HG03575 (cell line): ENCODE data around the gene ERP44.
"Not testable (repeated sequence)": the region's sequence is repeated elsewhere in the genome, so short reads cannot be mapped to it uniquely, and the experiment has no call there.

Source experiments
- ATAC-seq: cut with Tn5 transposase; IDR thresholded peaks from one replicate; pipeline ENCODE4 v1.9.1; 2021; ENCODE audit not compliant: unreplicated experiment, insufficient number of reproducible peaks, low FRiP score; ENCODE audit errors: extremely low read depth

The ERP44 gene

GRCh38 chr9:100098887-100099721 lies at the start of gene ERP44, which contains the start of gene INVS:
ERP44 (minus strand) TSS chr9:100099000; CDS start chr9:100098840, 160 bp downstream.
INVS (plus strand) TSS chr9:100099243; CDS start chr9:100104522, 5,279 bp downstream.
- peak; percentile 90 for ATAC-seq

- not testable (repeated sequence) for ATAC-seq
Observed at GRCh38 chr9:100145976-100146375, 47.2 kb upstream of the ERP44 start.

DNA sequence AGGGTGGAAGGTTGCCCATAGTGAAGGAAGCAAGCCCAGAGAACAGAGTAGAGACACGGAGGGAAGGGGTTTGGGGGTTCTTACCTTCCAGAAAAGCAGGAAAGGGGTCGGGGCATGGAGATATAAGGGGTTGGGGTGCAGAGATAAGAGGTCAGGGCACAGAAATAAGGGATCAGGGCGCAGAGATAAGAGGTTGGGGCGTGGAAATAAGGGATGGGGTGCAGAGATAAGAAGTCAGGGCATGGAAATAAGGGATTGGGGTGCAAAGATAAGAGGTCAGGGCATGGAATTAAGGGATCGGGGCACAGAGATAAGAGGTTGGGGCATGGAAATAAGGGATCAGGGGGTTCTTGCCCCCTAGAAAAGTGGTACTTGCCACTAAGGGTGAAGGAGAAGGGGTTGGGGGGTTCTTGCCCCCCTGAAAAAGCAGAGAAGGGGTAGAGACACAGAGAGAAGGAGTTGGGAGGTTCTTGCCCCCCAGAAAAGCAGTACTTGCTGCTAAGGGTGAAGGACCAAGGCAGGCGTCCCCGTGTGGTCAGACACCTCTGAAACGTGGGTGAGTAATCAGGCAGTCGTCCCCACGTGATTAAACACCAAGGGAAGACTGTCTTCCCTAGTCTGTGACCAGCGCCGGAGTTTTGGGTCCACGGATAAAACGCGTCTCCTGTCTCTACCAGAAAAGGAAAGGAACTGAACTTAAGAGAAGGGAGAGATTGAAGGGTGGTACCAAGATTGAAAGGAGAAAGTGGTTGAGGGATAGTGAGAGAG lies 46.6 kb upstream of the ERP44 start:
- ATAC-seq: not testable (repeated sequence)

DNA sequence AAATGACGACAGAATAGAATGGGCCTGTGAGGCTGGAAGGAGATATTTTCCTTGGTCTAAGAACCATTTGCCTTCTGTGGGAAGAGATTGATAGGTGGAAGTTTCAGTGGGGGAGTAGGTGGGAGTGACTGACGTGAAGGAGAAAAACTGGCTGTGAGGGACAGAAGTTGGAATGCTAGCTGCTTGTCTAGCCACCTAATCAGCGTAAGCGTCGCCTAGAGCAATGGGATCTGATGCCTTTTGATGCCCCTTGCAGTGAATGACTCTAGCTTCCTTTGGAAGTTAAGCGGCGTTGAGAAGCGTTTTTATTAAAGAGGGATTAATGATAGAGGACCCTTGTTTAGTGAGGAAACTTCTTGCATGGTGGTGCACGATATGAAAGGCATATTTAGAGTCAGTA lies 43.1 kb upstream of the ERP44 start:
- not testable (repeated sequence) for ATAC-seq

- ATAC-seq: not testable (repeated sequence)
Observed at GRCh38 chr9:100140303-100140702, 41.5 kb upstream of the ERP44 start.

DNA sequence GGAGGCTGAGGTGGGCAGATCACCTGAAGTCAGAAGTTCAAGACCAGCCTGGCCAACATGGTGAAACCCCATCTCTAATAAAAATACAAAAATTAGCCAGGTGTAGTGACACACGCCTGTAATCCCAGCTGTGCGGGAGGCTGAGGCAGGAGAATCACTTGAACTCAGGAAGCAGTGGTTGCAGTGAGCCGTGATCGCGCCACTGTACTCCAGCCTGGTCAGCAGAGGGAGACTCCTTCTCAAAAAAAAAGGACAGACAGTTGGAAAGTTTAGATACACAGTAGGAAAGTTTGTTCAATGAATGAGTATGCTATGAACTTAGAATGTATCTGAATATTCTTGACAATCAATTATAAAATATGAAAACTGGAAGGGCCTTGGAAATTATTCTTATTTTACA lies 38.0 kb upstream of the ERP44 start:
- ATAC-seq: not testable (repeated sequence)

- ATAC-seq: no peak
Observed at GRCh38 chr9:100134731-100135130, 35.9 kb upstream of the ERP44 start.

GRCh38 chr9:100131875-100132430 lies 33.2 kb upstream of the ERP44 start:
- ATAC-seq: no peak

GRCh38 chr9:100131216-100131615 lies 32.4 kb upstream of the ERP44 start:
- ATAC-seq: no peak

DNA sequence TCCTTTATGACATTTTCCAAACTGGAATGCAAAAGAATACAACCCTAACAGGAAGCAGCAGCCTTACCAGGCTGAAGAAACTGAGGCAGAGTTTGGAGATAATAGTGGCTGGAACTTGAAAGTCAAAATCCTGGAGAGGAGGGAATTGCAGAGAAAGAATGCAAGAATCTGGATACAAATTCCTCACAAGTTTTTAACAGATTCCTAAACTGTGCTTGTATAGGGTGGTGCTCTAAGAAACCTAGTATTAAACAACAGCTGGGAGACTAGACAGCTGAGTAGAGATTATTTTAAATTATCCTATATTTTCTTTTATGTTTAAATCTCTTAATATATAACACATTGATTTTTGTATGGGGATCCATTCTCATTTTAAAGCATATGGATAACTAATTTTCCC lies 31.0 kb upstream of the ERP44 start:
- ATAC-seq: no peak

- ATAC-seq: no peak
Observed at GRCh38 chr9:100126423-100126822, 27.6 kb upstream of the ERP44 start.

GRCh38 chr9:100125910-100126309 lies 27.1 kb upstream of the ERP44 start:
- no peak for ATAC-seq

DNA sequence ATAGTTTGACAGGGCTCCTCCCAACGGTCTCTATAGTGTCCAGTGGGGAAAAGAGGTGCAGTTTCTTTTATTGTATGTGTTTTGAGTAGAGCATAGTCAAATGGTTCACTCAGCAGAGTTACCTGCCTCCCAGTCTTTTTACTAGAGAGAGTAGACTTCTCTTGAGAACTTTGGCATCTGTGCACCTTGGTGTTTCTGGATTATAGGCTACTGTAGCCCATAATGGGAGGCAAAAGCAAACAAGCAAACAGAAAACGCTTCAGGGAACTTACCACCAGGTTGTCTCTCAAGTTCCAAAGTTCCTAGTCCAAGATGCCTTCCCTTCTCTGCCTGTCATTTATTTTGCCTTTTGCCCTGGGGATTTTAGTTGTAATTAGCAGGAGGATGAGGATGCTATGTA lies 26.4 kb upstream of the ERP44 start:
- no peak for ATAC-seq

GRCh38 chr9:100120286-100120685 lies 21.5 kb upstream of the ERP44 start:
- ATAC-seq: no peak

DNA sequence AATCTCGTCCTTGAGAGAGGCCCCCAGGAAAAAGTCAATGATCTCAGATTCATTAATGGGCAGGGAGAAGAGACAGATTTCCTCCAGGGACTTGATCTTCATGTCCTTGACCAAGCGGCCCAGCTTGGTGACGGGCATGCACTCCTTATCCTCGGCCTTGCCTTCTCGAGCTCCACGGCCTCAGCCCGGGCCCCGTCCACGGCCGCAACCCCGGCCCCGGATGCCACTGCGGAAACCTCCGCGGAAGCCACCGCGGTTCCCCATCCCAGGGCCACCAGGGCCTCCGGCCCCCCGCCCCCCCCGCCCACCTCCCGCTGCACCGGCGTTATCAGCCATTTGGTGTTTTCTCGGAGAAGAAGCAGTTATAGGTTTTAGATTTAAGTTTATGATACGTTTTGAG lies 18.5 kb upstream of the ERP44 start:
- no peak for ATAC-seq

- ATAC-seq: no peak
Observed at GRCh38 chr9:100112677-100113336, 14.0 kb upstream of the ERP44 start.

DNA sequence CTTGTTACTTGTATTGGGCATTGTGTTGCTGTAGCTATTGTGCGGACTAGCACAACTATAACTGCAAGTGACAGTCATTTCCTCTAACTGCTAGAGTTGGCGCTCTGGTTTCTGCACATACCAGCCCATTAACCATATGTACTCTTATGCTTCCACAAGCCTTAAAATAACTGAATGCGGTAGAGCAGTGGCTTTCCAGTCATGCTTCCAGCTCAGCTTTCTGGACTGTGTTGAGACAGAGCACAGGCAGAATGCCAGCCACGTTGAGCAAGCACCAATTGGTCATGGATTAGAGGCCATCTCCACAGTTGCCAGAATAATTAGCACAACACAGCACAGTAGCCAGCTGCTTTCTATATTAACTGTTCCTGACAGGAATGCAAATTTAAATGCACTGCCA lies 12.4 kb upstream of the ERP44 start:
- no peak for ATAC-seq

DNA sequence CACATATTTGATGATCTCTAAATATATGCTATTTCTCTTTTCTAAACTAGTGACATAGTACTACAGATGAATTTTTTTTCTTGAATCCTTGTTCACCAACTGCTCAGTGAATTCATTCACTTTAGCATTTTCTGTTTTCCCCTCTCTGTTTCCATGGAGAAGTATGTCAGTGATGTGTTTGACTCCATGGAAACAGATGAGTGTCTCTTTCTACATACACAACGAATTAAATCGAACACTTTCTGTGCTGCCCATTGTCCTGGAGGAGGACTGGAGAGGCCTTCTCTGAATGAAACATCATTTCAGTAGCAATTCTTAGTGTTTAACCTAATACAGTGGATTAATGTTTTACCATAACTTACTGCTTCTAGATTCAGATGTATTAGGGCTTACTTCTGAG lies 9.8 kb upstream of the ERP44 start:
- no peak for ATAC-seq

- no peak for ATAC-seq
Observed at GRCh38 chr9:100106616-100107015, 7.8 kb upstream of the ERP44 start.
